Measurements from ENCODE around the gene PDIK1L. TPM values are rescaled to one million over a fixed set of nuclear protein-coding genes. Genes with fewer than 3 reads are reported as not detected.

PDIK1L gene
- total and polyA plus RNA-seq, 9 of the 15 experiments (the other 6 are each of a cell fraction or from before 2014, with no cell fraction given): 12.8 to 30.2 (median 21.5) TPM

DNA sequence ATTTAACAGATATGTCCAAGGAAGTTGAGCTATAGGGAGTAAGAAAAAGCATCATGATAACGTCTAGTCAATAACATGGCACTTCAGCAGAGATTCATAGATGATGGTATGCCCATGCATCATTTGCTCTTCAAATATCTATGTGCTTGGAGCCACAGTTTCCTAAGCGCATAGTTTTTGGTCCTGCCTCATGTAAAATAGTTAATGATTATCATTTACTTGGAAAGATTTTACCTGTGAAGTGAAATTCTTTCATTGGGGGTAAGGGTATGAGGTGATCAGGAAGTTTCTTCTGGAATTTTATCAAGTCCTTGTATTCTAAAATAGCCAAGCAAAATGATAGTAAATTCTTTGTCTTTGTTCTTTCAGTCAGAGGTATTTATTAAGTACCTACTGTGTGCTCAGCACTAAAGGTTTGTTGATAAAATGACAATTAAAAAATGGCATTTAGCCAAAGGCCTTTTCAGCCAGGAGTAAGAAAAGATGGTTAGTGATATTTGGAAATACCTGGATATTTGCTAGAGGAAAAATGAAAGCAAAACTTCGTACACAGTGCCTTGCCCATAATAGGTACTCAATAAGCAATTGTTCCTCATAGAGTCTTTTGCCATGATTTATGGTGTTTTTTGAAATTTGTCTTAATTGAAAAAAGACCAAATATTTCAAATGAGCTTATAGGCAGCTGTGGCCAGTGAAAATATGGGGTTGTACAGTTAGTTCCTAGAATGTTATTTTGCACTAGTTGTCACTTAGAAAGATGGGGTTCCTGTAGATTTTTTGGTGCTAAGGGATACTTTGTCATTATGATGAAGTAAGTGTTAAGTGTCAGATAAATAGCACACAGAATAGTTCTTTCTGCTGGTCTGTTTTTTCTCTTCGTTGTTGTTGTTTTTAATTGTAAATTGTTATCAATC is 13.1 kb downstream of the PDIK1L start (continued):
- TF ChIP-seq TSHZ1 (CRISPR knock-in tag; IDR thresholded peaks at IDR 0.05) (peak; percentile 51; the same call in 1 of the 2 replicates), FUS (optimal IDR thresholded peaks at IDR 0.05; ENCODE audit: low read depth, low read length) (no peak), KDM1A (IDR thresholded peaks at IDR 0.05) (no peak), TARDBP (IDR thresholded peaks at IDR 0.05) (no peak), NRF1 (conservative IDR thresholded peaks at IDR 0.05 in 1 of 2, IDR thresholded peaks at IDR 0.05 in 1 of 2) (no peak), EP400 (IDR thresholded peaks at IDR 0.05) (no peak), SNIP1 (IDR thresholded peaks at IDR 0.05; ENCODE audit: low read depth) (no peak), CBFB (CRISPR knock-in tag; IDR thresholded peaks at IDR 0.05) (no peak), CBX2 (IDR thresholded peaks at IDR 0.05; ENCODE audit: insufficient read depth, low read length, poor library complexity, severe bottlenecking) (no peak), TAF7 (tag; IDR thresholded peaks at IDR 0.05) (no peak), CBX8 (IDR thresholded peaks at IDR 0.05; ENCODE audit: borderline replicate concordance, extremely low read depth, low read depth, low read length, poor library complexity, severe bottlenecking) (no peak), MAFK (IDR thresholded peaks at IDR 0.05; ENCODE audit: low read length) (no peak), POLR2H (tag; IDR thresholded peaks at IDR 0.05; ENCODE audit: low read depth) (no peak), MEF2A (IDR thresholded peaks at IDR 0.05; ENCODE audit: control insufficient read depth, low read depth, low read length) (no peak)
- TF ChIP-seq, protein P1, sequence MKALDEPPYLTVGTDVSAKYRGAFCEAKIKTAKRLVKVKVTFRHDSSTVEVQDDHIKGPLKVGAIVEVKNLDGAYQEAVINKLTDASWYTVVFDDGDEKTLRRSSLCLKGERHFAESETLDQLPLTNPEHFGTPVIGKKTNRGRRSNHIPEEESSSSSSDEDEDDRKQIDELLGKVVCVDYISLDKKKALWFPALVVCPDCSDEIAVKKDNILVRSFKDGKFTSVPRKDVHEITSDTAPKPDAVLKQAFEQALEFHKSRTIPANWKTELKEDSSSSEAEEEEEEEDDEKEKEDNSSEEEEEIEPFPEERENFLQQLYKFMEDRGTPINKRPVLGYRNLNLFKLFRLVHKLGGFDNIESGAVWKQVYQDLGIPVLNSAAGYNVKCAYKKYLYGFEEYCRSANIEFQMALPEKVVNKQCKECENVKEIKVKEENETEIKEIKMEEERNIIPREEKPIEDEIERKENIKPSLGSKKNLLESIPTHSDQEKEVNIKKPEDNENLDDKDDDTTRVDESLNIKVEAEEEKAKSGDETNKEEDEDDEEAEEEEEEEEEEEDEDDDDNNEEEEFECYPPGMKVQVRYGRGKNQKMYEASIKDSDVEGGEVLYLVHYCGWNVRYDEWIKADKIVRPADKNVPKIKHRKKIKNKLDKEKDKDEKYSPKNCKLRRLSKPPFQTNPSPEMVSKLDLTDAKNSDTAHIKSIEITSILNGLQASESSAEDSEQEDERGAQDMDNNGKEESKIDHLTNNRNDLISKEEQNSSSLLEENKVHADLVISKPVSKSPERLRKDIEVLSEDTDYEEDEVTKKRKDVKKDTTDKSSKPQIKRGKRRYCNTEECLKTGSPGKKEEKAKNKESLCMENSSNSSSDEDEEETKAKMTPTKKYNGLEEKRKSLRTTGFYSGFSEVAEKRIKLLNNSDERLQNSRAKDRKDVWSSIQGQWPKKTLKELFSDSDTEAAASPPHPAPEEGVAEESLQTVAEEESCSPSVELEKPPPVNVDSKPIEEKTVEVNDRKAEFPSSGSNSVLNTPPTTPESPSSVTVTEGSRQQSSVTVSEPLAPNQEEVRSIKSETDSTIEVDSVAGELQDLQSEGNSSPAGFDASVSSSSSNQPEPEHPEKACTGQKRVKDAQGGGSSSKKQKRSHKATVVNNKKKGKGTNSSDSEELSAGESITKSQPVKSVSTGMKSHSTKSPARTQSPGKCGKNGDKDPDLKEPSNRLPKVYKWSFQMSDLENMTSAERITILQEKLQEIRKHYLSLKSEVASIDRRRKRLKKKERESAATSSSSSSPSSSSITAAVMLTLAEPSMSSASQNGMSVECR (CRISPR knock-in tag; IDR thresholded peaks at IDR 0.05): no peak
- TF ChIP-seq, protein P2, sequence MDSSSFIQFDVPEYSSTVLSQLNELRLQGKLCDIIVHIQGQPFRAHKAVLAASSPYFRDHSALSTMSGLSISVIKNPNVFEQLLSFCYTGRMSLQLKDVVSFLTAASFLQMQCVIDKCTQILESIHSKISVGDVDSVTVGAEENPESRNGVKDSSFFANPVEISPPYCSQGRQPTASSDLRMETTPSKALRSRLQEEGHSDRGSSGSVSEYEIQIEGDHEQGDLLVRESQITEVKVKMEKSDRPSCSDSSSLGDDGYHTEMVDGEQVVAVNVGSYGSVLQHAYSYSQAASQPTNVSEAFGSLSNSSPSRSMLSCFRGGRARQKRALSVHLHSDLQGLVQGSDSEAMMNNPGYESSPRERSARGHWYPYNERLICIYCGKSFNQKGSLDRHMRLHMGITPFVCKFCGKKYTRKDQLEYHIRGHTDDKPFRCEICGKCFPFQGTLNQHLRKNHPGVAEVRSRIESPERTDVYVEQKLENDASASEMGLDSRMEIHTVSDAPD (CRISPR knock-in tag; IDR thresholded peaks at IDR 0.05): peak; percentile 71; the same call in 1 of the 2 replicates
